Testis (tissue), 2 donors: ENCODE data around the gene ANTXRL.
"Not testable (repeated sequence)": the region's sequence is repeated elsewhere in the genome, so short reads cannot be mapped to it uniquely, and the experiment has no call there.

Experiments
- POLR2A ChIP-seq: fragments of 450-650 bp; IDR thresholded peaks from one replicate; pipeline ENCODE4 v1.6.1; 2017; ENCODE audit warnings: antibody characterized with exemption, mild to moderate bottlenecking, moderate library complexity
- TF ChIP-seq, protein P1 (sequence below), 3 experiments: fragments of 450-650 bp in 2 of 3; fragments of 200-600 bp in 1 of 3; sonication (generic) in 1 of 3; IDR thresholded peaks; one replicate each; pipeline ENCODE4 v1.5.1; 2016 to 2019; ENCODE audit warnings: antibody characterized with exemption in 3 of 3, mild to moderate bottlenecking in 2 of 3, moderate library complexity in 1 of 3

DNA sequence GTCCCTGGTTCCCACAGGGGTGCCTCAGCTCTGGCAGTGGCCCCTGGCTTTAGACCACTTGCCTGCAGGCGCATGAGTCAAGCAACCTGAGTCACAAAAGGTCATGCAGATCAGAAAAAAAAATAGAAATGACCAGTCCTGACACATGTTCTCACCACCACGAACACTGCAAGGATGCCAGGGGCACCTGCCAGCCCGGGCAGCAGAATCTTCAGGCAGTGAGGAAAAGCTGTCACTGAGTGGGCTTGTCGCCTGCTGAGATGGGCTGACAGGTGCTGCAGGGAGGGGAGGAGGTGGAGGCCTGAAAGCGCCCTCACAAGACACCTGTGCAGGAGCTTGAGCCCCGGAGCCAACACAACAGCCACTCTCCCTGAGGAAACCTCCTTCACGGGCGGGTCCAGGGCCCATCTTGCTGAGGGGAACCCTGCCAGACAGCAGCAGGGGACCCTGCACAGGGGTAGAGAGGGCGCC lies 25.2 kb downstream of the ANTXRL start:
- TF ChIP-seq POLR2A, result not testable (repeated sequence)
- TF ChIP-seq, protein P1, sequence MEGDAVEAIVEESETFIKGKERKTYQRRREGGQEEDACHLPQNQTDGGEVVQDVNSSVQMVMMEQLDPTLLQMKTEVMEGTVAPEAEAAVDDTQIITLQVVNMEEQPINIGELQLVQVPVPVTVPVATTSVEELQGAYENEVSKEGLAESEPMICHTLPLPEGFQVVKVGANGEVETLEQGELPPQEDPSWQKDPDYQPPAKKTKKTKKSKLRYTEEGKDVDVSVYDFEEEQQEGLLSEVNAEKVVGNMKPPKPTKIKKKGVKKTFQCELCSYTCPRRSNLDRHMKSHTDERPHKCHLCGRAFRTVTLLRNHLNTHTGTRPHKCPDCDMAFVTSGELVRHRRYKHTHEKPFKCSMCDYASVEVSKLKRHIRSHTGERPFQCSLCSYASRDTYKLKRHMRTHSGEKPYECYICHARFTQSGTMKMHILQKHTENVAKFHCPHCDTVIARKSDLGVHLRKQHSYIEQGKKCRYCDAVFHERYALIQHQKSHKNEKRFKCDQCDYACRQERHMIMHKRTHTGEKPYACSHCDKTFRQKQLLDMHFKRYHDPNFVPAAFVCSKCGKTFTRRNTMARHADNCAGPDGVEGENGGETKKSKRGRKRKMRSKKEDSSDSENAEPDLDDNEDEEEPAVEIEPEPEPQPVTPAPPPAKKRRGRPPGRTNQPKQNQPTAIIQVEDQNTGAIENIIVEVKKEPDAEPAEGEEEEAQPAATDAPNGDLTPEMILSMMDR (IDR thresholded peaks at IDR 0.05), result not testable (repeated sequence)
